Activated effector memory CD4-positive, alpha-beta T cell treated with Interleukin-2 at 50 U/mL for 16 hours (primary cell): ENCODE data around the gene DPM3.
"Not testable (repeated sequence)": the region's sequence is repeated elsewhere in the genome, so short reads cannot be mapped to it uniquely, and the experiment has no call there.

Experiments used
- DNase-seq: peaks from one replicate; pipeline ENCODE4 v3.0.0-alpha.2; 2020

DPM3 gene

DNA sequence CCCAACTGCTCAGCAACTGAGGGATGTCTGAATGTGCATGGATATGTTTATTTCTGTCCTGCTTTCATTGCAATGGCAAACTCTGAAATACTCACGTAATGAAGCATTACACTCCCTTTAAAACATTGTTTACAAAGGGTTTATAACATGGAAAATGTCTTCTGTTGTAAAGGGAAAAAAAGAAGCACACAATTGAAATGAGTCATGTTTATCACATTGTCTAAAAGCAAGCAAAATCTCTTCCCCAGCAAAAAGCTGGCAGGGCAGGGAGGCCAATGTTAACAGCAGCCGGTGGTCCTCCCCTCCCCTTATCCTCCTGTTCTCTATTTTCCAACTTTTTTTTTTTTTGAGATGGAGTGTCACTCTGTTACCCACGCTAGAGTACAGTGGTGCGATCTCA lies 16.5 kb downstream of the DPM3 start:
- no peak for DNase-seq

DNA sequence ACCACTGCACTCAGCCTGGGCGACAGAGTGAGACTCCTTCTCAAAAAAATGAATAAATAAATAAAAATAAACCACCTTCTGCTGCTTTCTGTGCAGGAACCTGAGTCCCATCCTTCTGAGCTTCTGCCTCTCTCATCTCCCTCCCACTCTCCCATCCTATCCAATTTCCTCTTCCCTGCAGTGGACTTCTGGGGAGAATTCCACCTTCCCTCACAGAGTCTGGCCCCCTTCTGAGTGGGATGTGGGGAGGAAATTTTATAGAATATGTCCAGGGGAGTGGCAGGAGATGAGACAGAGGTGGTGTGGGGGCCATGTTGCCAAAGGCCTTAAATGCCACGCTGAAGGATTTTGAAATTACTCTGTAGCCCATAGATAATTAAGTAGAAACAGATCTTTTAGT lies 18.0 kb downstream of the DPM3 start:
- DNase-seq, result no peak

- DNase-seq, result no peak
These were observed 19.1 kb downstream of the DPM3 start for GRCh38 chr1:155121249-155121648.

DNA sequence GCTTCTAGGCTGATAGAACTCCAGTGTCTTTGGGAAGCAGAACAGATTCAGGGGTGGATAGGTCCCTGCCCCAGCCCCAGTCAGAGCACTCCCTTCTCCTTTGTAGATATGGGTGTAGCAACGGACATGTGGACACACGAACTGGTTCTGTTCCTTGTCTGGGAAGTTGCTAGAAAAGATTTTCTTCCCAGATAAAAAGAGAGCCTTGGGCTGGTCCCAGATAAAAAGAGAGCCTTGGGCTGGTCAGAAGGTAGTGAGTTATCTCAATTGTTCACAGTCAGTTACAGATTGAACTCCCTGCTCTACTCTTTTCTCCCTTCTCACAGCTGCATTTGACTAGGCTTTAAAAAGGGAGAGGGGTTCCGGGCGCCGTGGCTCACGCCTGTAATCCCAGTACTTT lies 20.1 kb downstream of the DPM3 start:
- DNase-seq, result no peak

DNA sequence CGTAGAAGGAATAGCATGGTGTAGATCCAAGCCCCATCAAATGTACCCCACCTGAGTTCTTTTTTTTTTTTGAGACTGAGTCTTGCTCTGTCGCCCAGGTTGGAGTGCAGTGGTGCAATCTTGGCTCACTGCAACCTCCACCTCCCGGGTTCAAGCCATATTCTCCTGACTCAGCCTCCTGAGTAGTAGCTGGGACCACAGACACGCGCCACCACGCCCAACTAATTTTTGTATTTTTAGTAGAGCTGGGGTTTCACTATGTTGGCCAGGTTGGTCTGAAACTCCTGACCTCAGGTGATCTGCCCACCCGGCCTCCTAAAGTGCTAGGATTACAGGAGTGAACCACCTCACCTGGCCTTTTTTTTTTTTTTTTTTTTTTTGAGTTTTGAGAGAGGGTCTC lies 22.2 kb downstream of the DPM3 start:
- DNase-seq, result not testable (repeated sequence)

GRCh38 chr1:155117610-155118009 lies 22.7 kb downstream of the DPM3 start:
- no peak for DNase-seq

GRCh38 chr1:155116113-155116764 lies 24.1 kb downstream of the DPM3 start:
- no peak for DNase-seq

GRCh38 chr1:155113450-155113980 lies 26.8 kb downstream of the DPM3 start:
- DNase-seq, result no peak

DNA sequence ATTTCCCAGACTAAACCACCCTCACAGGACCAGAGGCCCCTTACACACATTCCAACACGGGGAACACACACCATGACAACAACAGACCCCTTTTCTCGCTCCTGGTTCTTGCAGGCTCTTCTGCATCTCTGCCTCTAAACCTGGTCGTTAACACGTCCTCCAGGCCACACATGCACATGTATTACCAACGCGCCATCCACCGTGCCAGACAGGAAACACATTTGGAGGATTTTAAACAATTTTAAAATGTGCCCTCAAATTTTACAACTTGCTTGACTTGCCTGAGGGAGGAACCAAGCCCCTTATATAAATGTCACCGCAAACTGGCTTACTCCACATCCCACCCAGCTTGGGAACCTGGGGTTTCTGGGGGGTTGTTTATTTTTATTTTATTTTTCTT lies 29.5 kb downstream of the DPM3 start:
- DNase-seq, result no peak

- DNase-seq, result no peak
These were observed 29.9 kb downstream of the DPM3 start for GRCh38 chr1:155110381-155110780.

DNA sequence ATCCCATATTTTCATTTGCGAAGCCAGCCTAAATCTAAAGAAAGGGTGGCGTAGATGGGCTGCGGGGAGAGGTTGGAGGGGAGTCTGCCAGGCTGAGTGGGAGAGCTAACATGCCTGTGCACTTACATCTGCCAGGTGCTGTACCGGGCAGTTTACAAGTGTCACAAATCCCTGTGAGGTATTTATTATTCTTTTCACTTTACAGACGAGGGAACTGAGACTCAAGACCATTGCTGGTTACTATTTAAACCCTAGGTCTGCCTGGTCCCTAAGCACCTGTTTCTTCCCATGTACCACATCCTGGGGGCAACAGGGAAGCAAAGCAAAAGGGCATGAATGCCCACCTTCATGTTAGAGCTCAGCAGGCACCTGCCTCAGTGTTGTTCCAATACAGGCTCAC lies 32.0 kb downstream of the DPM3 start:
- DNase-seq, result no peak

DNA sequence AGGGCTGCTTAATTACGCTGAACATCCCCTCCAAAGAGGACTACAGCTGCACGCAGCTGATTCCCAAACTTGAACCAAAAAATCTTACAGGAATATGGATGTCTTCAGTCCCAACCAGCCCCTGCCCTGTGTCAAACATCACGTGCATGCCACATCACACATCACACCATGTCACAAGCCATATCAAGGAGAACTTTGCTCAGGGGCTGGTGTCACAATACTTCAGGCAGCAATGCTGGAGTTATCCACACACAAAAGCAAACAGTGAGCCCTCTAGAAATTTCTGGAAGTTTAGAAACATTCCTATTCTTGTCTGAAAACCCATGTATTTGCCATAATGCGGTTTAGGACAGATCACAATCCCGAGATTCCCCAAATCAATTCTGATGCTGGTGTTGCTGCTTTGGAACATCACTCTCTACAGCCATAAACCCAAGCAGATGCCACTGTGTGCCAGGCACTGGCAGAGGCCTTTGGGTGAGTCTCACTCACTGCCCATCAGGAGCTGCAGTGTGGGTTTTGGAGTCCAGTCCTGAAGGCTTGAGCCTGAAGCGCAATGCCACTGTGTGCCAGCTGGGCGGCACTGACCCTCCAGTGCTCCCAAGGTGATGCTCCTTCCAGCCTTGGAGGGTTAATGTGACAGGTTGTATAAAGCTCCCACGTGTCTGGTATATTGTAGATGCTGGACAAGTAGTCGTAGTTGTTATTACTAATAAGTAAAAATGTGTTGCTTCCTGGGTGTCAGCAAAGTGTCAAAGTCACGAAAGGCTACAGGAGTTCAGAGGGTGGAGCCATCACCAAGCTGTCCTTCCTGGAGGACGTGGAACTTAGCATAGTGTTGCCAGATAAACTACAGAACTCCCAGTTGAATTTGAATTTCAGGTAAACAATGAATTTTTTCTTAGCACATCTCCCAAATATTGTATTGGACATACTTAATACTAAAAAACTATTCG lies 32.7 kb downstream of the DPM3 start:
- no peak for DNase-seq

DNA sequence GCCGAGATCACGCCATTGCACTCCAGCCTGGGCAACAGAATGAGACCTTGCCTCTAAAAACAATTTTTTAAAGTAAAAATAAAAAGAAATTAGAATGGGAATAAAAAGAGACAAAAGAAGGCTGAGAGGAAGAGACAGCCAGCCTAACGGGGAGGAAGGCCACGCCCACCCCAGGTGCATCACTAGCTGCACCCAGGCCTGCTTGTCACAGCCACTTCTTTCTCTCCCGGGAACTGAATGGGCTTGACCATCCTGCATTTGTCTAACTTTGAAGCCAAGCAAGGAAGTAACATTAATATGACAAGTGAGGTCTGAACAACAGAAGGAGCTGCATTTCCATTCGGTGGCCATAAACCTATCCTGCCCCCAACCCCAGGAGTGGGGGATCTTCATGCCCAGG lies 33.5 kb downstream of the DPM3 start:
- no peak for DNase-seq

DNA sequence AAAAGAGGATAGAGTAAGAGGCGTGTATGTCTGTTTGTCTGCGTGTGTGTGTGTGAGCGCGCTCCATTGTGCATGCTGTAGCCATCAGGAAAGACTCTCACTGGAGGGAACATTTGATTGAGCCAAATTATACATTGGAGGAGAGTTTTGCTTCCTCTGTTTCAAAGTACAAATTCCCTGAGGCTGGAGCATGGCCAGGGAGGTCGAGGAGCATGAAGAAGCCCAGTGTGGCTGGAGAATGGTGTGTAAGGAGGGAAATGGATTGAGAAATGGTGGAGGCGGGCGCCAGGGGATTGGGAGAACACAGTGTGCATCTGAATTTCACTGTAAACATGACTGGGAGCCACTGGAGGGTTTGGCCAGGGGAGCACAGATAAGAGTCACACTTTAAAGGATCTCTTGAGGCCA lies 34.7 kb downstream of the DPM3 start:
- DNase-seq, result no peak

- no peak for DNase-seq
These were observed 35.5 kb downstream of the DPM3 start for GRCh38 chr1:155104605-155105534.

DNA sequence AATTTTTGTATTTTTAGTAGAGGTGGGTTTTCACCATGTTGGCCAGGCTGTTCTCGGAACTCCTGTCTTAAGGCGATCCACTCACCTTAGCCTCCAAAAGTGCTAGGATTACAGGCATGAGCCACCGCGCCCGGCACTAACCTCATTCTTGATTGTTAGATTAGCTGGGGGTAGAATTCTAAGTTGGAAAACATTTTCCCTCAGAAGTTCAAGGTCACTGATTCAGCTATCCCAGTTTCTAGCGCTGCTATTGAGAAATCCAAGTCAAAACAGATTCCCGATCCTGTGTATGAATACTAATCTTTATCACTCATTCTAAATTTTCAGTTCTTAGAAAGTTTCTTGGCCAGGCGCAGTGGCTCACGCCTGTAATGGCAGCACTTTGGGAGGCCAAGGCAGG lies 37.0 kb downstream of the DPM3 start:
- no peak for DNase-seq

DNA sequence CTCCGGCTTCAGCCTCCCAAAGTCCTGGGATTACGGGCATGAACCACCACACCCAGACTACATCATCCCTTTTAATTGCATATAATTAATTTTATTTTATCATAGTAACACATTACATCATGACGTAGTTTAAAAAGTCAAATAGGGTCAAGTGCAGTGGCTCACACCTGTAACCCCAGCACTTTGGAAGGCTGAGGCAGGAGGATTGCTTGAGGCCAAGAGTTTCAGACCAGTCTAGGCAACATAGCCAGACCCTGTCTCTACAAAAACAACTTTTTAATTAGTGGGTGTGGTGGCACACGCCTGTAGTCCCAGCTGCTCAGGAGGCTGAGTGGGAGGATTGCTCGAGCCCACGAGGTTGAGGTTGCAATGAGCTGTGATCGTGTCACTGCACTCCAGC lies 41.0 kb downstream of the DPM3 start:
- no peak for DNase-seq

GRCh38 chr1:155094622-155094948 lies 45.7 kb downstream of the DPM3 start:
- DNase-seq, result no peak

DNA sequence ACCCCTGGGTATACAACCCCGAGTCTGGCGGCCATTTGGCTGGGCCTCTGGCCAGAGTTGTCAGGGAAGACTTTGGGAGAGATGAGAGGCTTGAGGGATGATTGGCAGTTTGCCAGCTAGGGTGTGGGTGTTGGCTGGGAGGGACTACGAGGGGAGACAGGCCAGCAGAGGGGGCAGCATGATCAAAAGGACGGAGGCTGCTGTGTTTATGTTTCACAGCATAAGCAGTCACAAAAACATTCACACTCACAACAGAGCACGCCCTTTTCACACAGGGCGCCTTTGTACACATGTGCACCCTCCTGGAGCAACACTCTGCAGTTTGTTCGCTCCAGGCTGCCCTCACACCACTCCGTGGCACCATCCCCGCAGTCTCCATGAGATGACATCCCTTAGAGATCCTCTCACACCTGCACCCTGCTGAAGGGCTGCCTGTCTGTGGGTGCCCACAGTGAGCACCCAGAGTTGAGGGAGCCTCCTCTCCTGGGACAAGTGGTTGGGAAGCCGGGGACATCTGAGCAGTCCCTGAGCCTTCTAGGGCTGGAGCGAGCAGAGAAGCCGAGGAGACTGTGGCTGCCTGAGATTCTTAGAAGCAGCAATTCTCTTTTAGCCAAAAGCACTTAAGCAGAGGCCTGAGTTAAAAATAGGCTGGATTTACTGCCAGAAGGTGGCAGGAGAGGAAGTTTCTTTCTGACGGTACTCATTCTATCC lies 46.3 kb downstream of the DPM3 start:
- DNase-seq, result no peak

- DNase-seq, result no peak
These were observed 47.7 kb downstream of the DPM3 start for GRCh38 chr1:155092641-155093040.

DNA sequence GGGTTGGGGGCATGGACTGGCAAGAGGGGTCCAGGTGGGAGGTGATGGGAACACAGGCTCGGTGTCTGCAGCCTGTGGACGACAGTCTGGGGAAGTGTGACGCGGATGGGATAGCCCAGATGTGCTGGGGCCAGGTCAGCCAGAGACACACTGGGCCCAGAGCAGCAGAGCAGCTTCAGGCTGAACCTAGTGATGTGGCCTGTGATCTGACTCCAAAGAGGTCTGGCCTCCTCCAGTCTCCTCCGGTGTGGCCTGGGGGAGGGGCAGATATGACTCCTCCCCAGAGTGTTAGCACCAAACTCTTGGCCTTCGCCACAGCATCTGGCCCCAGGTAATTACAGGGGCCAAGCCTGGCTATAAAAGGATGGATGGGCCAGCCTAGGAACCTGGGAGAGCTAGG lies 48.2 kb downstream of the DPM3 start:
- no peak for DNase-seq
